ENCODE results near the gene EPB41L4B.
"Not testable (repeated sequence)": the region's sequence is repeated elsewhere in the genome, so short reads cannot be mapped to it uniquely, and the experiment has no call there.

Gene EPB41L4B

DNA sequence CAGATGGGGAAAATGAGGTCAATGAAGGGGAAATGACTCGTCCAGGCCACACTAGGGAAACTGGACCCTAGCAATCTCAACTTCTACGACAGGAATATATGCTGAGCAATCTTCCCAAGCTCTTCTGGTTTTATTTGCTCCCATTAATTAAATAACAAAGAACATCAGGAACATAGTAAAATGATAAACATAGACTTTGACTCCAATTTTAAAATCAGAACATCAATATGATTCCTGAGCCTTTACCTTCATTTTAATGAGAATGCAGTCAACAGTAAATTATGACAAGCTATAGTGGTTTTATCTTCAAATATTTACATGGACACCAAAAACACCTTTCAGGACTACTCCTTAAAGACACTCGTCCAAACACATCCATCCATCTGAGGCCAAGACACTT, 79.7 kb downstream of the EPB41L4B start:
- no peak for DNase-seq

DNA sequence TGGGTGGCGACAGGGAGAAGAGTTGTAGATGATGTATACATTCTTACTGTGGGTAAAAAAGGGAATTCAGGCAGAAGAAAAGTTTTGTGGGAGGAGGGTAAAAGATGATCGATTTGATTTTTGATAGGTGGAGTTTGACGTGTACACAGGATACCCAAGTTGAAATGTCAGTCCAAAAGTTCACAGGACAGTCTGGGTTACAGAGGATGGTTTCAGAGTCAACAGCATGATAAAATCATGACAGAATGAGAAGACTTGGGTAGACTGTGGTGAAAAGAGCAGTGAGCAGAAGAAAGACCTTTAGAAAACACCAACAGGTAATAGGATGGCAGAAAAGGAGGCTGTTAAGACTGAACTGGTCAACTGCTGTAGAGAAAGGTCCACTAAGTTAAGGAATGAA, 81.6 kb downstream of the EPB41L4B start:
- DNase-seq = no peak

DNA sequence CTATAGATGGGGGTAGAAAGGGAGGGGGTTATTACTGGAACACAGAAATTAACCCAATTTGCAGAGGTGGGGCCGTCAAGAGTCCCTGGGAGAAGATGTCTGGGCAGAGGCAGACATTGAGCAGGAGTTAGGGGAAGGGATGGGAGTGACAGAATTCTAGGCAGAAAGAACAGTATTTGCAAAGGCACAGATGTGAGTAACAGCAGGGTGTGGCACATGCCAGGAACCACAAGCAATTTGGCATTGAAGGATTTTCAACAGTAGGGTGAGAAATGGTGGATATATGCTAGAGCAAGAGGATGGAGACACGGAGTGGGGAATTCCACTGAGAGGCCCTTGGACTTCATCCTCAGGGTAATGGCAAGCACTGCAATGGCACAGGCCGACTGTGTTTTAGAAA, 82.2 kb downstream of the EPB41L4B start:
- DNase-seq = no peak

DNA sequence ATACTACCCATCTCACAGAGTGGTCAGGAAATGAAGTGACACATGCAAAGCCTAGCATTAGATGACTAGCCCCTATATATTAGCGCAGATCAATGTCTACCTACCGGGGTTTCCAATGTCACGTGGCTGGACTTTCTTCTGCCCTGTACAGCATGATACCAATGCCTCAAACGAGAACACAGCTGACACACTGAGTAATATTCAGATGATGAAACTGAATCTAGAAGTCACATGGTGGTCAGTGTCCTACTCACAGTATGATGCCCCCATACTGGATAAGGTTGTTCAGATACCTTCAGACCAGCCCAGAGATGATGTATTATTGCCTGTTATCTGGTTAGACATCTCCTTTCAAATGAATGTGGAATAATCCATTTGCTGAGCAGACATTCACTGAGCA, 82.7 kb downstream of the EPB41L4B start:
- no peak for DNase-seq

DNA sequence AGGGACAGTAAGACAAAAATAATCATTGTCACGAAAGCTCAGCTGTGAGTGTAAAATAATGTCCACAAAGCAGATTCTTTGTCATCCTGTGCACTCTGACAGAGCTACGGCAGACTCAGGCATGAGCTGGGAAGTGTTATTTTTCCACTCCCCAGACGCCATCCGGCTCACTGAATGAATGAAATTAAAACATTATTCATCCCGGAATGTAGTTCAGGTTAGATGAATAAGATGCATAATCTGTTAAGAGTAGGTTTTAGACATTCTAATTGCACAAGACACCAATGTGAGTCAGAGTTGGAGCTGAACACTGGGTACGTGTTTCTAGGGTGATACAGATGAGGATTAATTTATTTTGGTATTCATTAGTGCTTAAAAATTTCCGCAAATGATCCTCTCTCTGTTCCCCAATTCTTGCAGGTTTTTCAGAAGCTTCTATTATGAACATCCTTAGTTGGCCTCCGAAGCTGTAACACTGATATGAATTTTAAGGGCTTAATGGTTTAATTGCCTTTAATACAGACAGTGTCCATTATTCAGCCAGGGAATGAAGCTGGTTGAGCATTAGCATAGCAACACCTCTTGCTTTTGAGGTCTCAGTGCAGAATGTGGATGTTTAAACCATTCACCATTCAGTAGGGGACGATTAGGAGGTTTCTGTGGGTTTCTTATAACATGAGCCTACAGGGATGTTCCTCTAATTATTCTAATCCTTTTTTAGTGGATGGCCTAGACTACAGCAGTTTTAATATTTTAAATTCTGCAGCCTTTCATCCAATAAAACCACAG, 88.2 kb downstream of the EPB41L4B start:
- DNase-seq = no peak

DNA sequence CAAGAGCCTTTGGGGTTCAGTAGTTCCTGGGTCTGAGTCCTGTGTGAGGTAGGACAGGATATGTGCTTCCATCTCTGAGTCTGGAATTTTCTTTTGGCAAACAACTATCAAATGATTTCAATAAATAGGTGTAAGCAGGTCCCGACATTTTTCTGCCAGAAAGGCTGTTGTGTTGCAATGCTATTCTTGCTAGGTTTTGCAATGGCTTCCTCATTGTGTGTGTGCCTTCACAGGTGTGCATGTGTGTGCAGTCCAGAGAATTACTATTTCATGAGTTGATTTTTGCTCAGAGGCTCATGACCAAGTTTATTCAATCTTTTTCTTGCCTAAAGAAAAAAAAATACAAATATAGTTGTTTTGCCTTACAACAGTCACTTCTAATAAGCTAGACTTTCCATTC, 89.3 kb downstream of the EPB41L4B start:
- DNase-seq = no peak

DNA sequence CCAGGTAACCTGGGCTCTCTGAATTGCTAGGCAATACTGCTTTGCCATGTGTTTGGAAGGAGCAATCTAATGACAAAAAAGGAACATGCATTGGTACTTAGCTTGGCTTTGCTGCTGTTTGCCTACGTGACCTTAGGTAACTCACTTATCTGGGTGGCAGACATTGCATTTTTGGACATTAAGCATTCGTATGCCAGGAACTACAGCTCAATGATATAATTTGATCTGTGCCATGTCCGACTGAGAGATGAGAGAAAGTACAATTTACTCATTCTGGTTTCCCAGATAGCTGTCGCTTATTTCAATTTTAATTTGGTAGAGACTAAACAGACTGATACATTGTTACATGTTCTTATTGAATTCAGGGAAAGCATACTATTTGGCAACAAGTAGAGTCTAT, 90.6 kb downstream of the EPB41L4B start:
- DNase-seq = no peak

DNA sequence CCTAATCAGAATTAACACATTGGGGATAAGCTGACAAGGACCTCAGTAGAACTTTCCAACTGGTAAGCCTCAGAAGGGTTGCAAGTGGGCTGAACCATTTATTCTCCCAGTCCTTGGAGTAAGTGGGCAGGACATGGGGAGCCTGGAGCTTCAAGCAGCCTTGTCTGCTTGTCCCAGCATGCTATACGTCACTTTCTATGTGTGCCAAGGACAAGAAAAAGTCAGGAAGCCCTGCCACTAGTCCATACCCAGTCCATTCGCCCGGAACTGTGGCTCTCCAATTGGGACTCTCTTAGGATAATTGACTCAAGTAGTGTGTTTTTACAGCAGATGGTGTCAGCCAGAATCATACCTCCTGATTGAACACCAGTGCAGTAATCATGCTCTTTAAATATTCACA, 91.2 kb downstream of the EPB41L4B start:
- no peak for DNase-seq

DNA sequence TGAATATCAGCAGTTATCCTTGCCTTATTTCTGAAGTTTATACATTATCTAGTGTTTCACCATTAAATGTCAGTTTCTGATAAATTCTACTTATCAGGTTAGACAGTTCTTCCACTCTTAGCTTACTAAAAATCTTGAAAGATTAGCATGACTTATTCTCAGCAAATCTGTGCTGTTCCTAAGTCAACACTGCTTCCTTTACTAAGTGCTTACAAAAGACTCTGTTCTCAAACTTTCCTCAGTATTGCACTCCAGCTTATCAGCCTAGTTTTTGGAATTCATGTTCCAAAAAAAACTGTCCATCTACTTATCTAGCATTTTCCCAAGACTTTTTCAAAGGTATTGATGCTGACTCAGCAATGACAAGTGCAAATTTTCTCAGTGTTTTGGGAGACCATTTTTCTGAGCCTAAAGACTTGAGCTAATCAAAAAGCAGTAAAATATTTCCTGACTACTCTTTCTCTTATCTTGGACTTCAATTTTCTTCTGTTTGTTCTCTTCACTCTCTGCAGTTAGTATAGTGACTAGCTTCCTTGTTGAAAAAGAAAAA, 92.7 kb downstream of the EPB41L4B start:
- DNase-seq = no peak

DNA sequence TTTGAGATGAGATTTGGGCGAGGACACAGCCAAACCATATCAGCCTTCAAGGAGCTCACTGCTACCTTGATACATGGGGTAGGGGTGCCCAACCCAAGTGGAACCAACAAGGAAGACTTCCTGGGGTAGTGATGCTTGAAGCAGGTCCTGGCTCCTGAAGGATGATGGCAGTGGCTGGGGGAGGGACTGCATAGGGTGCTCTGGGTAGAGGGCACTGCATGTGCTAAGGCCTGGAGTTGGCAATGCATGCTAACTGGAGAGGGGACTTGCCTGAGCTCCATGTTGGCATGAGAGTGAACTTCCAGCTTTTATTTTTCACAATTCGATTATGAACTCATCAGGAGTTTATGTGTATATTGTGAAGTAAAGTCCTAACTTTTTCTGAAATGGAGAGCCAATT, 95.2 kb downstream of the EPB41L4B start:
- no peak for DNase-seq

DNA sequence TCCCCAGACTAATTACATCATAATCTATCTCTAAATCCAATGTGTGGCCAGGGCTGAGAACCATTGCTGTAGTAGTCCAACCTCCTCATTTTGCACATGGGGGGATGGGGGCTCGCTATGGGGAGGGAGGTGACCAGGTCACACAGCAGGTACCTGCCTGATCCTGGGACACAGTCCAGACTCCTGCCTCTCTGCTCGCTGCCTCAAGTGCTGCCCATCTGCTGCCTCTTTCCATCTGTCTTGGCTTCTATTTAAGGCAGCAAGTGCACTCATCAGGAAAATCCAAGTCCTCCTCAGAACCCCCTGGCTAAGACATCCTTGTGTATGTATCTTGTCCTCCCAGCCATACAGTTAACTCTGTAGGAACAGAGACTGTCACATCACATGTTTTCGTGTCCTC, 96.1 kb downstream of the EPB41L4B start:
- no peak for DNase-seq

DNA sequence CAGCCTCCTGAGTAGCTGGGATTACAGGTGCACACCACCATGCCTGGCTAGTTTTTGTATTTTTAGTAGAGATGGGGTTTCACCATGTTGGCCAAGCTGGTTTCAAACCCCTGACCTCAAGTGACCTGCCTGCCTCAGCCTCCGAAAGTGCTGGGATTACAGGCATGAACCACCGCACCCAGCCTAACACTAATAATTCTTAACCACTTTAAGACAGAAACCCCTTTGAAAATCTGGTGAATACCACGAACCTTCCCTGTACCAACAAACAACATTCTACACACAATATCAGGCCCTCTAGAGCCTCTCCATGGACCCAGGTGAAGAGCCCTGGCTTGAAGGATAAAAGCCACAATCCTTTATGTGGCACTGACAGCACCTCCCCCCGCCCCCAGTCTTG, 102.6 kb downstream of the EPB41L4B start:
- not testable (repeated sequence) for DNase-seq

DNA sequence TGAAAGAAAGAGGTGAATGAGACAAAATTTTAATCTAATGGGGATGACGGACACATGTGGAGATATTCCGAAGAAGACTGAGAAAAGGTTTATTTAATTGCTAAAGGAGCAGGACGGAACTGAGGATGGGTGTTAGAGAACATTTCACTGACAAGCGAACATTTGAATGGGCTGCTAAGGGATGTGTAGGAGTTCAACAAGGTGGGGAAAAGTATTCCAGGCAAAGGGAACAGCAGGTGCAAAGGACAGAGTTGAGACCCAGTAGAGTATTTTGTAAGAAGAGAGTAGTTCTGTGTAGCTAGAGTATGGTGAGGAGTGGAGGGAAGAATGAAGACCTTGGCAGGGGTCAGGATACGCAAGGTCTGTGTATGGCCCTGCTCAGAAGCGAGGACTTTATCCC, 106.4 kb downstream of the EPB41L4B start:
- no peak for DNase-seq

DNA sequence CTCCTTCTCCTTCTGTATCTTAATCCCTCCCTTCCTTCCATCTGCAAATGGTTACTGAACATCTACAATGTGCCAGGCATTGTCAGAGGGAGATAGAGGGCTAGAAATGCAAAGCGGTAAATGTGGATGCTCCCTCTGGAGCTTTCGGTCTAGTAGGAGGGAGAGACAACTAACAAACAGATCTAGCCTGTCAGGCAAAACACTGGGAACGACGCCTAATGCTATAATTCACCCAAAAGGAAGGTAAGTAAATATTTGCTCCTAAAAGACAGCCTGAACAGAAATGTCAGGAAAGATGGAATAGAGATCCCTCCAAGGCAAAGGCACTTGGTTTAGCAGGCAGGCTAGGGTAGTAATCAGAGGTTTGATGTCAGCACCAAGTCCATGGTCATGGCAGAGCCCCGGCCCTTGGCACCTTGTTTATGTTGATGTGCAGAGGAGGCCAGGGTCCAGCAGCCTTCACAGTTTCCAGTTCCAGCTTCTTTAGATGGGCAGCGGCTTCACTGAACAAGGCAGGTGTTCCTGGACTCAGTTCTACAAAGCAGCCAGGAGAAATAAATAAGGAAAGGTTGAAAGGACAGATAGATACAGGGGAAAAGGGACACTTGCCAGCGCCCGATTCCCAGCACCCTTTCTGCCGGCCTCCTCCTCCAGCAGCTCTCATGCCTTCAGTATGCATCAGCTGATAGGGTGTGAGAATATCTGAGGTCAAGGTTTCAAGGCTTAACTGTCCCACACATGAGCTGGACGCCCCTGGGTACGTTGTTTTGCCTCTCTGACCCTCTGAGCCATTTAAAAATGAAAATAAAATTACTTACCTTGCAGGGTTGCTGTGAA, 107.4 kb downstream of the EPB41L4B start:
- DNase-seq = no peak

DNA sequence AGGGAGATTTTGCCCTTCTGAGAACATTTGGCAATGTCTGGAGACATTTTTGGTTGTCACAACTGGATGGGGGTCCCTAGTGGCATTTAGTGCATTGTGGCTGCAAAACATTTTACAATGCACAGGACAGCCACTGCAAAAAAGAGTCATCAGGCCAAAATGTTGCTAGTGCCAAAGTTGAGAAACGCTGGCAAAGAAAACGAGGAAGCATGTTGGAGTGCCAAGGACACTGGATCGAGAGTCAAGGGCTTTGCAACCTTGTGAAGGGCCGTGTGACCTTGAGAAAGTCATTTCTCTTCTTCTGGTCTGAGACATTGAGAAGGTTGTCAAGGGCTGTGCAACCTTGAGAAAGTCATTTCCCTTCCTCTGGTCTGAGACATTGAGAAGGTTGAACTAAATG, 108.1 kb downstream of the EPB41L4B start:
- no peak for DNase-seq

DNA sequence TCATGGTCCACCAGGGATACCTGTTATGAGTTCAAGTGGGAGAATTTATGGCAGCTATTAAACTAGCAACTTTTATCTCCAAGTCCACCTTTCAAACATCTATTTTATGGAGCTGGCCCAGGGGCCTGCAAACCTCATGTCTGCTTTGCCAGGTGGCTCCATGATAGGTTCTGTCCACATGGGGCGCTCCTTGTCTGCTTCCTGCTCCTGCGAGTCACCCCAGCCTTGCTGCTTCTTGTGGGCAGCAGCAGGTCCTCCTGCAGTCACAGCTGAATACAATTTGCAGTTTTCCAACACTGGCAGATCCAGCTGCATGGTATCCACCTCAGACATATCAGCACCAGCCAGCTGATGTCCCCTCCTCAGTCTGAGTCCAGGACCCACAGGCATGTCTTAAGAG, 114.2 kb downstream of the EPB41L4B start:
- no peak for DNase-seq

DNA sequence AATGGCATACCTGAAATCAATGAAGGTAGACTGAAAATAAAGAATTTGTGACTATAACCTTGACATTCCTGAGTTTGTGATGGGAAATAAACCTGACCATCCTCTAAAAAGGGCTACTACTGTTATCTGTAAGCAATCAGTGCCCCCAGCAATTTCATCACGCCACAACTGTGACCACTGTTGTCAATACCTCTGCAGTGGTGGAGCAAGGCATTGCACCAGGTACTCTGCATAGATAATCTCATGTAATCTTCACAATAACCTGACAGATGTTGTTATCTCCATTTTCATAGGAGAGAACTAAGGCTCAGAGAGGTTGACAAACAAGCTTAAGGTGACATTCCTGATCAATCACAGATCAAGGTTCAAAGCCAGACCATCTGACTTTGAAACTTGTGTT, 115.3 kb downstream of the EPB41L4B start:
- DNase-seq = no peak

DNA sequence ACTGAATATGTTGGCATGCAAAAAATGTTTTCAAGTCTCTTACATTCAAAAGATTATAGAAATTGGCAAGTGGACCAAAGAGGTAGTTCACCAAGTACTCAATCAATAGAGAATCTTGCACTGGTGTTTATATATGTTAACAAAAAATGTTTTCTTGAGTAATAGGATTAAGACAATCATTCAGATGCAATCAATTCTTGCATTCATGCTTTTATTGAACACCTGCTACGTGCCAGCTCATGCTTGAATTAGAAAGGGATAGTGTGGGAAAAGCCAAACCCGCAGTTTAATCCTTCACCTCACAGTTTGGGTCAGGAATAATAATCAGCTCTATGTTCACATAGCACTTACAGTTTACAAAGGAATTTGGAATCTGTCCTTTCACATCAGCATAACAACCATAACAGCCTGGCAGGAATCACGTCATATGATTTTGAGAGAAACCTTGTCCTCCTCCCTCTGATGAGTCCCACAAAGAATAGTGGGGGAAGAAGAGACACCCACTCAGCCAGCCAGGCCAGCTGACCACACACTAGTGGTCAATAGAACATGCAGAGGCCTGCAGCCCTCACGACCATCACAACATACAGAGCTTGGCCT, 117.0 kb downstream of the EPB41L4B start:
- no peak for DNase-seq

DNA sequence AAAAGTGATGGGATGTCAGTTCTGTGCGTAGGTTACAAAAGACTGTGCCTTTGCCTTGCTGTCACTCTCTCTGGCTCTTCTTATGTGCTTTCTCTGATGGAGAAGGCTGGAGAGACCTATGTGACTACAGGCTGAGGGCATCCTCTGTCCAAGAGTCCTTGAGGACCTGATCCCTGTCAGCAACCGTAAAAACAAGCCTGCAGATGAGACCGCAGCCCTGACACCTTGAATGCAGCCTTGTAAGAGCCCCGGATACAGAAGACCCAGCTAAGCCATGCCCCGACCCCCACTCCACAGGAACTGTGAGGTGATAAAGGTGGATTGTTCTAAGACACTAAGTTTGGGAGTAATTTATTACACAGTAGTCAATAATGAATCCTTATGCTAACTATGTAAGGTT, 121.2 kb downstream of the EPB41L4B start:
- no peak for DNase-seq

DNA sequence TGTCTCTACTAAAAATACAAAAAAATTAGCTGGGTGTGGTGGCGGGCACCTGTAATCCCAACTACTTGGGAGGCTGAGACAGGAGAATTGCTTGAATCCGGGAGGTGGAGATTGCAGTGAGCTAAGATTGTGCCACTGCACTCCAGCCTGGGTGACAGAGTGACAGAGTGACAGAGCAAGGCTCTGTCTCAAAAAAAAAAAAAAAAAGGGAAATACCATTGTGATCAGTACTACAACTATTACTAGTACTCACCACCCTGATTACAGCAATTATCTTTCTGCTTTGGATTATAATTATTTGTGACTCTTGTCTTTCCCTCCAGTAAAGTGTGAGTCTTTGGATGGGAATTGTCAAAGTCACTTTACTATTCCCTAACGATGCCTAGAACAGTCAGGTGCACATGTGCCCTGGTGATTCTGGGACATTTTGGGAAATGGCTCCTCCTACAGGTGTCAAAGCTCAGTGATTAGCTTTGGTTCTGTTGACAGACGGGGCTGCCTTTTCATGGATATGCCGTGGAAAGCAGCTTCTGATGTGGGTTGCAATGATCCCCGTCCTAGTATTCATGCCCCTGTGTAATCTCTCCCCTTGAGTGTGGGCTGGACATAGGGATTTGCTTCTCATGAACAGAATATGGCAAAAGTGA, 122.0 kb downstream of the EPB41L4B start:
- no peak for DNase-seq

DNA sequence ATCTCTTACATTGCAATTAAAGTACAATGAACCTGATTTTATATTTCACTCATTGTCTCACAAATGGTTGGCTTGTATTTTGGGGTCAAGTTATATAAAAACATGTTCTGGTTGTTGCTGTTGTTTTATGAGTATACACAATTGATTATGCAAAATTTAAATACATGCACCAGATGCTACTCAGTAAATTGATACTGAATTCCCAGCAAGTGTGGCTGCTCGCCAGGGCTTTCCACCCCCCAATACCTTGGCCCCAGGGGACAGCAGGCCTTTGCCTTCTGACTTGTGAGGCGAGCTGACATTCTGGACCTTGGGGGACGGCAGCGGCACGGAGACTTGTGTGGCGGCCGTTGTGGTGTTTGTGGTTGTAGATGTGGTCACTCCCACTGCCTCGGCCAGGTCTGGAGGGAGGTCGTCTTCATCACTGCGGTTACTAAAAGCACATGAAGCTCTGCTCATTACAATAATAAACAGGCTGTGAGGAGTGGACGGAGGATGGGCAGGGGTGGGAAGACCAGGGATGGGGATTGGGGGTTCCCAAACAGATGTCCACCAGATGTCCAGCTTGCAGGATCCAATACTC, 126.8 kb downstream of the EPB41L4B start:
- no peak for DNase-seq

DNA sequence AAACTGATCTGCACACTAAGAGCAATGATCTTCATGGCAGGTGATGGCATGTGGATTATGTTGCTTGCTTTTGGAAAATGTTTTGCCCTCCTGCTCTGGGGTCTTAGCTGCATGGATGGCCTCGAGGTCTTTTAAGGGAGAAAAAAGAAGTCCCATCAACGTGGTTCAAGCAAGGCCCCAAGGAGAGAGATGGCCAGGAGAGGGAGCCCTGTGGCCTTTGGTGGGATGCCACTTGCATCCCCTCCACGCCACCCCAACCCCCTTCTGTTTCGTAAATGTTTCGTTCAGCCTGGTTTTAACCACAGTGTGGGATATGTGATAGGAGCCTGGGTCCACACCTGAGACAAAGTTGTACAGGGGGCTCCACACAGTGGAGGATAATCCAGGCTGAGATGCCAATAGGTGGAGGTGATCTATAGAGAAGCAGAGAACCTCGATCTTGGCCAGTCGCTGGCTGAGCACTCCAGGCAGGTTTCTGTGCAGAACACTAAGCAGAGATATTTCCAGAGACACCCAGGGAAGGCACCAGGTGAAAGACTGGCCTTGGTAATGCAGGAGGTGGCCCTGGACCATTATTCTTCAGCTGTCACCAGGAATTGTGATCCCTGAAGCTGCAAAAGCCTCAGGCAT, 128.0 kb downstream of the EPB41L4B start:
- DNase-seq = no peak

Measured in inflammatory macrophage treated with lipopolysaccharide for 1 hour (primary cell).